Measurements from ENCODE around the gene NDUFS7. TPM values are rescaled to one million over a fixed set of nuclear protein-coding genes. Genes with fewer than 3 reads are reported as not detected.

NDUFS7 gene
- total and polyA plus RNA-seq, 9 of the 15 experiments (the other 6 are each of a cell fraction or from before 2014, with no cell fraction given), result 6.0 to 271 (median 60.6) TPM

DNA sequence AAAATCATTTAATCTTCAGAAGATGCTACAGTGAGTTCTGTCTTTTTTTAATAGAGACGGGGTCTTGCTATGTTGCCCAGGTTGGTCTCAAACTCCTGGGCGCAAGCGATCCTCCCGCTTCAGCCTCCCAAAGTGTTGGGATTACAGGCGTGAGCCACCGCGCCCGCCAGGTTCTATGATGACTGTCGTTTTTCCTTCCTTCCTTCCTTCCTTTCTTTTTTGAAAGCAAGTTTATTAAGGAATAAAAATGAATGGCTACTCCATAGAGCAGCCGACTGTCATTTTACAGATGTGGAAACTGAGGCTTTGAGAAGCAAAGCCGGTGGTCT, 18.1 kb downstream of the NDUFS7 start (continued):
- TF ChIP-seq MAZ (CRISPR knock-in tag; conservative IDR thresholded peaks at IDR 0.05 in 1 of 2, IDR thresholded peaks at IDR 0.05 in 1 of 2) (no peak), TAL1 (IDR thresholded peaks at IDR 0.05) (no peak), CHD4 (IDR thresholded peaks at IDR 0.05; ENCODE audit: insufficient read depth, insufficient replicate concordance, low read depth, low read length, poor library complexity, severe bottlenecking) (peak; percentile 11), ASH1L (IDR thresholded peaks at IDR 0.05; ENCODE audit: borderline replicate concordance, low read depth, partially characterized antibody) (no peak), LCOR (CRISPR knock-in tag; IDR thresholded peaks at IDR 0.05) (no peak), TSC22D4 (tag; IDR thresholded peaks at IDR 0.05) (no peak), NR4A1 (CRISPR knock-in tag; IDR thresholded peaks at IDR 0.05) (no peak), NR4A1 (tag; IDR thresholded peaks at IDR 0.05) (no peak), RBM22 (IDR thresholded peaks at IDR 0.05; ENCODE audit: low read depth, low read length, poor library complexity, severe bottlenecking) (no peak), SETDB1 (IDR thresholded peaks at IDR 0.05; ENCODE audit: low read length) (no peak), ZKSCAN8 (CRISPR knock-in tag; IDR thresholded peaks at IDR 0.05) (no peak), KDM1A (IDR thresholded peaks at IDR 0.05) (peak; percentile 49 to 67), TCF7 (IDR thresholded peaks at IDR 0.05; ENCODE audit: borderline replicate concordance) (no peak), CREBBP (IDR thresholded peaks at IDR 0.05; ENCODE audit: low read depth, low read length) (no peak), ZNF23 (CRISPR knock-in tag; IDR thresholded peaks at IDR 0.05) (no peak), CHD2 (IDR thresholded peaks at IDR 0.05; ENCODE audit: low read depth, low read length) (no peak), STAT5A (IDR thresholded peaks at IDR 0.05; ENCODE audit: borderline replicate concordance, low read length) (no peak)
- TF ChIP-seq, protein P1, sequence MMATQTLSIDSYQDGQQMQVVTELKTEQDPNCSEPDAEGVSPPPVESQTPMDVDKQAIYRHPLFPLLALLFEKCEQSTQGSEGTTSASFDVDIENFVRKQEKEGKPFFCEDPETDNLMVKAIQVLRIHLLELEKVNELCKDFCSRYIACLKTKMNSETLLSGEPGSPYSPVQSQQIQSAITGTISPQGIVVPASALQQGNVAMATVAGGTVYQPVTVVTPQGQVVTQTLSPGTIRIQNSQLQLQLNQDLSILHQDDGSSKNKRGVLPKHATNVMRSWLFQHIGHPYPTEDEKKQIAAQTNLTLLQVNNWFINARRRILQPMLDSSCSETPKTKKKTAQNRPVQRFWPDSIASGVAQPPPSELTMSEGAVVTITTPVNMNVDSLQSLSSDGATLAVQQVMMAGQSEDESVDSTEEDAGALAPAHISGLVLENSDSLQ (IDR thresholded peaks at IDR 0.05), result no peak
- TF ChIP-seq, protein P2, sequence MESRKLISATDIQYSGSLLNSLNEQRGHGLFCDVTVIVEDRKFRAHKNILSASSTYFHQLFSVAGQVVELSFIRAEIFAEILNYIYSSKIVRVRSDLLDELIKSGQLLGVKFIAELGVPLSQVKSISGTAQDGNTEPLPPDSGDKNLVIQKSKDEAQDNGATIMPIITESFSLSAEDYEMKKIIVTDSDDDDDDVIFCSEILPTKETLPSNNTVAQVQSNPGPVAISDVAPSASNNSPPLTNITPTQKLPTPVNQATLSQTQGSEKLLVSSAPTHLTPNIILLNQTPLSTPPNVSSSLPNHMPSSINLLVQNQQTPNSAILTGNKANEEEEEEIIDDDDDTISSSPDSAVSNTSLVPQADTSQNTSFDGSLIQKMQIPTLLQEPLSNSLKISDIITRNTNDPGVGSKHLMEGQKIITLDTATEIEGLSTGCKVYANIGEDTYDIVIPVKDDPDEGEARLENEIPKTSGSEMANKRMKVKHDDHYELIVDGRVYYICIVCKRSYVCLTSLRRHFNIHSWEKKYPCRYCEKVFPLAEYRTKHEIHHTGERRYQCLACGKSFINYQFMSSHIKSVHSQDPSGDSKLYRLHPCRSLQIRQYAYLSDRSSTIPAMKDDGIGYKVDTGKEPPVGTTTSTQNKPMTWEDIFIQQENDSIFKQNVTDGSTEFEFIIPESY (CRISPR knock-in tag; IDR thresholded peaks at IDR 0.05), result peak; percentile 98
- TF ChIP-seq, protein P3, sequence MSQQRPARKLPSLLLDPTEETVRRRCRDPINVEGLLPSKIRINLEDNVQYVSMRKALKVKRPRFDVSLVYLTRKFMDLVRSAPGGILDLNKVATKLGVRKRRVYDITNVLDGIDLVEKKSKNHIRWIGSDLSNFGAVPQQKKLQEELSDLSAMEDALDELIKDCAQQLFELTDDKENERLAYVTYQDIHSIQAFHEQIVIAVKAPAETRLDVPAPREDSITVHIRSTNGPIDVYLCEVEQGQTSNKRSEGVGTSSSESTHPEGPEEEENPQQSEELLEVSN (IDR thresholded peaks at IDR 0.05; ENCODE audit: borderline replicate concordance in 1 of 2, extremely low read depth in 1 of 2, insufficient read depth in 1 of 2, insufficient read length in 1 of 2, low read depth in 1 of 2, low read length in 1 of 2, poor library complexity in 1 of 2, severe bottlenecking in 1 of 2), result no peak
- TF ChIP-seq, protein P4, sequence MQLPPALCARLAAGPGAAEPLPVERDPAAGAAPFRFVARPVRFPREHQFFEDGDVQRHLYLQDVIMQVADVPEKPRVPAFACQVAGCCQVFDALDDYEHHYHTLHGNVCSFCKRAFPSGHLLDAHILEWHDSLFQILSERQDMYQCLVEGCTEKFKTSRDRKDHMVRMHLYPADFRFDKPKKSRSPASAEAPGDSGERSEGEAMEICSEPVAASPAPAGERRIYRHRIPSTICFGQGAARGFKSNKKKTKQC (CRISPR knock-in tag; IDR thresholded peaks at IDR 0.05), result no peak
- TF ChIP-seq, protein P5, sequence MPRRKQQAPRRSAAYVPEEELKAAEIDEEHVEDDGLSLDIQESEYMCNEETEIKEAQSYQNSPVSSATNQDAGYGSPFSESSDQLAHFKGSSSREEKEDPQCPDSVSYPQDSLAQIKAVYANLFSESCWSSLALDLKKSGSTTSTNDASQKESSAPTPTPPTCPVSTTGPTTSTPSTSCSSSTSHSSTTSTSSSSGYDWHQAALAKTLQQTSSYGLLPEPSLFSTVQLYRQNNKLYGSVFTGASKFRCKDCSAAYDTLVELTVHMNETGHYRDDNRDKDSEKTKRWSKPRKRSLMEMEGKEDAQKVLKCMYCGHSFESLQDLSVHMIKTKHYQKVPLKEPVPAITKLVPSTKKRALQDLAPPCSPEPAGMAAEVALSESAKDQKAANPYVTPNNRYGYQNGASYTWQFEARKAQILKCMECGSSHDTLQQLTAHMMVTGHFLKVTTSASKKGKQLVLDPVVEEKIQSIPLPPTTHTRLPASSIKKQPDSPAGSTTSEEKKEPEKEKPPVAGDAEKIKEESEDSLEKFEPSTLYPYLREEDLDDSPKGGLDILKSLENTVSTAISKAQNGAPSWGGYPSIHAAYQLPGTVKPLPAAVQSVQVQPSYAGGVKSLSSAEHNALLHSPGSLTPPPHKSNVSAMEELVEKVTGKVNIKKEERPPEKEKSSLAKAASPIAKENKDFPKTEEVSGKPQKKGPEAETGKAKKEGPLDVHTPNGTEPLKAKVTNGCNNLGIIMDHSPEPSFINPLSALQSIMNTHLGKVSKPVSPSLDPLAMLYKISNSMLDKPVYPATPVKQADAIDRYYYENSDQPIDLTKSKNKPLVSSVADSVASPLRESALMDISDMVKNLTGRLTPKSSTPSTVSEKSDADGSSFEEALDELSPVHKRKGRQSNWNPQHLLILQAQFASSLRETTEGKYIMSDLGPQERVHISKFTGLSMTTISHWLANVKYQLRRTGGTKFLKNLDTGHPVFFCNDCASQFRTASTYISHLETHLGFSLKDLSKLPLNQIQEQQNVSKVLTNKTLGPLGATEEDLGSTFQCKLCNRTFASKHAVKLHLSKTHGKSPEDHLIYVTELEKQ (CRISPR knock-in tag; IDR thresholded peaks at IDR 0.05), result no peak
